ENCODE measurements around the gene SEM1. TPM values are rescaled to one million over a fixed set of nuclear protein-coding genes. Genes with fewer than 3 reads are reported as not detected.
"Not testable (repeated sequence)": the region's sequence is repeated elsewhere in the genome, so short reads cannot be mapped to it uniquely, and the experiment has no call there.

Gene SEM1
- 100 to 1,000 TPM in 1 of 3 donors, 10 to 100 TPM in 2; 34.9 to 103 (median 66.7) TPM for polyA plus RNA-seq

- peak within 1 kb of the TSS; percentile 56 for H3K27ac ChIP-seq (ENCODE audit: low read depth, low read length)
- WGBS, 3 donors: 1% methylated on average over 46 of the region's 46 CpGs
Observed at GRCh38 chr7:96709381-96710228, at the start of gene SEM1. TSS of gene SEM1 (minus strand) at chr7:96709846. CDS start at chr7:96709763, 83 bp downstream.

- not testable (repeated sequence) for H3K27ac ChIP-seq (ENCODE audit: low read depth, low read length)
- WGBS, 3 donors: 46 to 76% (median 62%) methylated on average over 1 of the region's 1 CpG
Observed at GRCh38 chr7:96757880-96758279, 48.2 kb upstream of the SEM1 start.

DNA sequence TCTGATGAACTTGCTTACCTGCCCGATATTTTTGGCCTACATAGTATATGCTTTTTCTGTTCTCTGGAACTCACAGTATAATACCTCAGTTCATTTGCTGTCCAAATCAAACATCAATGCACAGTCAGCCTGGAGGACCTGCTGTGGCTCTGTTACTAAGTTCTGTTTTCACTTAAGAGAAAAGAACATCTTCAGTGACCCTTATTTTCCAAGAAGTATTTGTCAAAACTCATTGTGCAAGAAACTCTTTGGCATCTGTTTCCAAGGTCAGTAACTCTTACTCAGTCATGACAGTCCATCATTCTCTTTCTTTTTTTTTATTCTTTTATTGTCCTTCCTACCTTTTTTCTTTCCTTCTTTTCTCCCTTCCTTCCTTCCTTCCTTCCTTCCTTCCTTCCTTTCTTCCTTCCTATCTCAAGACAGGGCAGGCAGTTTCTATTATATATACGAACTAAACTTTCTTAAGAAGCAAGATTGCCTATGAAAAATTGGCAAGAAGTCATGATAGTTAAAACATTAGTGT, 37.8 kb upstream of the SEM1 start:
- H3K27ac ChIP-seq (ENCODE audit: low read depth, low read length): no peak overlapping the region
- 66 to 81% (median 80%) methylated on average over 2 of the region's 2 CpGs for WGBS, 3 donors

- H3K27ac ChIP-seq (ENCODE audit: low read depth, low read length): no peak overlapping the region
- 27 to 57% (median 47%) methylated on average over 4 of the region's 4 CpGs for WGBS, 3 donors
Observed at GRCh38 chr7:96740130-96740529, 30.5 kb upstream of the SEM1 start.

DNA sequence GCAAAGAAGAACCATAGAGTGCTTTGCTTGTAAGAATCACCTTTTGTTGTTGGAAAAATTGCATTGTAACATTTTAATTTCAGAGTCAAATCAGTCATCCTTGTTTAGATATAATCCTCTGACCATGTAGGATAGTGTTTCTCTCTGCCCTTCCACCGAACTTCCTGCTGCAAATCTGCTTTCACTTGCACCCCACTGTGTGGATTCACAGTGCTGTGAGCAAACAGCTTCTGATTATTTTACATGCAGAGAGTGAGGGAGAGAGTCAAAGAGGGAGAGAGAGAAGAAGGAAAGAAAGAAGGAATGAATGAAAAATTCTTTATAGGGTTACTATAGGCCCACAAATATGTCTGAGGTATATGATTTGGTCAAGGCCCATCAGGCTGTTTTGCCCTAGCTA, 30.0 kb upstream of the SEM1 start:
- 59 to 78% (median 62%) methylated on average over 1 of the region's 1 CpG for WGBS, 3 donors
- H3K27ac ChIP-seq (ENCODE audit: low read depth, low read length): no peak overlapping the region

DNA sequence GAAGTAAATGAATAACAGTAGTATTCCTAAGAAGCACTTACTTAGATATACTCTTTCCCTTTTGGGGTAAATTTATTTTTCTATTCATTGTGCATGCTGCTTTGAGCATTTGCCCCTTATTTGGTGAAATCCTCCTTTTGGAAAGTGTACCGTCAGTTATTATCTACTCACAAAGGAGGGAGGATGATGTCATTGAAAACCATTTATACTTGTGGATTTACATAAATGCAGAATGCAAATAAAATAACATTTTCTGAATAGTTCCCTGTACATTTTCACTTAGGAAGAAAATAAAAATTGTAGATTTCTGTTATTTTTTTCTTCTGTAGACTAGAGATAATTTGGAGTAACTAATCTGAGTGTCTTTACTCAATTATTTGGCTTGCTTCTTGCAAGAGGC, 29.5 kb upstream of the SEM1 start:
- no peak overlapping the region for H3K27ac ChIP-seq (ENCODE audit: low read depth, low read length)
- WGBS, 3 donors: 50 to 67% (median 59%) methylated on average over 1 of the region's 1 CpG

GRCh38 chr7:96738705-96739104, 29.1 kb upstream of the SEM1 start:
- WGBS, 3 donors: 89 to 93% (median 92%) methylated on average over 2 of the region's 2 CpGs
- no peak overlapping the region for H3K27ac ChIP-seq (ENCODE audit: low read depth, low read length)

- 55 to 60% (median 59%) methylated on average over 3 of the region's 3 CpGs for WGBS, 3 donors
- H3K27ac ChIP-seq (ENCODE audit: low read depth, low read length): no peak overlapping the region
Observed at GRCh38 chr7:96737545-96738050, 28.0 kb upstream of the SEM1 start.

GRCh38 chr7:96734343-96734742, 24.7 kb upstream of the SEM1 start:
- 46 to 62% (median 56%) methylated on average over 2 of the region's 2 CpGs for WGBS, 3 donors

GRCh38 chr7:96729820-96730219, 20.2 kb upstream of the SEM1 start:
- 81 to 88% (median 85%) methylated on average over 2 of the region's 2 CpGs for WGBS, 3 donors
- H3K27ac ChIP-seq (ENCODE audit: low read depth, low read length): no peak overlapping the region

More at GRCh38 chr7:96734343-96734742, 24.7 kb upstream of the SEM1 start:
- no peak overlapping the region for H3K27ac ChIP-seq (ENCODE audit: low read depth, low read length)

GRCh38 chr7:96728139-96728538, 18.5 kb upstream of the SEM1 start:
- WGBS, 3 donors: 81 to 88% (median 86%) methylated on average over 4 of the region's 4 CpGs
- no peak overlapping the region for H3K27ac ChIP-seq (ENCODE audit: low read depth, low read length)

DNA sequence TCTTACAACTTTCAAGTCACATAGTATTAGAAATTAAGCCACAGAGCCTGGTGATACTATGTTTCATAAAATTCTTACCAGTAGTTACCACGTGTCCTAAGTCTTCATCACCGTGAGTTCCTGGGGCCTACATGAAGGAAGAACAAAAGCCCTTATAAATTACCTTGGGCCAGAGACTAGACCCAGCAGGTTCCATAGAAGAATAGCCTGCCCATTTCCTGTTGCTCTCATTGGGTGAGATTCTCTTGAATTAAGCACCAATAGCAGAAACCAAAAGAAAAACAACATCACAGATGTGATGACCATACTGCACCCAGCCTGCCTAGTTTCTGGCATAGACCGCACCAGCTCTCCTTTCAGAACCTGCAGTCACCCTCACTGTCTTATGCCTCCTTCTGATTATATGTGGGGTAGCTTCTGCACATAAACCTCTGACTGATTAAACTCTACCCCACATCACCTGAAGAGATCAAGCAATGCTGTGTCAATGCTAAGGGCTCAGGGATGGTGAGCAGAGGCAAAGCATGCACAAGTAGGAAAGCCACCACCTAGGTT, 18.0 kb upstream of the SEM1 start:
- 85 to 90% (median 86%) methylated on average over 3 of the region's 3 CpGs for WGBS, 3 donors
- no peak overlapping the region for H3K27ac ChIP-seq (ENCODE audit: low read depth, low read length)

GRCh38 chr7:96723622-96724021, 14.0 kb upstream of the SEM1 start:
- WGBS, 3 donors: 32 to 37% (median 37%) methylated on average over 4 of the region's 4 CpGs
- H3K27ac ChIP-seq (ENCODE audit: low read depth, low read length): no peak overlapping the region

GRCh38 chr7:96722928-96723327, 13.3 kb upstream of the SEM1 start:
- not testable (repeated sequence) for H3K27ac ChIP-seq (ENCODE audit: low read depth, low read length)
- whole genome bisulfite sequencing, 3 donors: 68 to 88% (median 68%) methylated on average over 2 of the region's 2 CpGs

- WGBS, 3 donors: 28 to 36% (median 30%) methylated on average over 2 of the region's 2 CpGs
- no peak overlapping the region for H3K27ac ChIP-seq (ENCODE audit: low read depth, low read length)
Observed at GRCh38 chr7:96720843-96721242, 11.2 kb upstream of the SEM1 start.

DNA sequence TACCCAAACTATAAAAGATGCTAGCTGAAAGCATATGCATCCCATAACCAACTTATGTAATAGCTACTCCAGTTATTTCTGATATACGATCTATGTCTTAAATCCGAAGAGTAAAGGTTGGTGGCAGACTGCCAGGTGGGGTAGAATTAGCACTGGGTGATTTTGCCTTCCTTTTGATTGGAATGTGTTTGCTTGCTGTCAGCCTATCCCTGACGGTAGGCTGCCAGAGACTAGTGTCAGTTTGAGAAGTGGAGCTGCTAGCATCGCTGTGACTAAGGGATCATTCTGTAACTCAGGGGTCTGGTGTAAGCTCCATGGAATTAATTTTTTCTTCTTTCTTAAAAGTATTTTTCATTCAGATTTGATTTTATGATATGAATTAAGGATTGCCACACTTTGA, 9.5 kb upstream of the SEM1 start:
- no peak overlapping the region for H3K27ac ChIP-seq (ENCODE audit: low read depth, low read length)
- 15 to 44% (median 35%) methylated on average over 4 of the region's 4 CpGs for WGBS, 3 donors

GRCh38 chr7:96718107-96719003, 8.7 kb upstream of the SEM1 start:
- no peak overlapping the region for H3K27ac ChIP-seq (ENCODE audit: low read depth, low read length)
- 58 to 69% (median 66%) methylated on average over 3 of the region's 3 CpGs for WGBS, 3 donors

- 77 to 86% (median 83%) methylated on average over 3 of the region's 3 CpGs for WGBS, 3 donors
- no peak overlapping the region for H3K27ac ChIP-seq (ENCODE audit: low read depth, low read length)
Observed at GRCh38 chr7:96713037-96713436, 3.4 kb upstream of the SEM1 start.

All from adipose tissue (tissue), 3 donors.